Neural cell (in vitro differentiated cells): Measurements from ENCODE around the gene SLC8A1. TPM values are rescaled to one million over a fixed set of nuclear protein-coding genes. Genes with fewer than 3 reads are reported as not detected.

ENCODE experiments used
- H2AFZ ChIP-seq: fragments of 200-600, 300-800 bp; sonication (generic), shearing (Covaris generic); 2 replicates; pipeline ENCODE4 v1.6.0; 2014; ENCODE audit warnings: low read depth, mild to moderate bottlenecking, antibody characterized with exemption, low read length, moderate library complexity
- H3F3A ChIP-seq: fragments of 200-600 bp; shearing (Covaris generic); 2 replicates; pipeline ENCODE4 v1.6.1; 2016; ENCODE audit warnings: mild to moderate bottlenecking, moderate library complexity, mixed read lengths, antibody characterized with exemption, low read length; ENCODE audit not compliant: insufficient read depth, poor library complexity, severe bottlenecking
- H3K27ac ChIP-seq: fragments of 200-600, 300-800 bp; sonication (generic), shearing (Covaris generic); 2 replicates; pipeline ENCODE4 v1.5.1; 2014; ENCODE audit warnings: mild to moderate bottlenecking, low read length, moderate library complexity
- H3K27me3 ChIP-seq: fragments of 300-800, 200-600 bp; sonication (generic), shearing (Covaris generic); 2 replicates; pipeline ENCODE4 v1.6.0; 2014; ENCODE audit warnings: mild to moderate bottlenecking, low read depth, low read length, moderate library complexity; ENCODE audit not compliant: insufficient read depth
- H3K36me3 ChIP-seq: fragments of 300-800, 200-600 bp; sonication (generic), shearing (Covaris generic); 2 replicates; pipeline ENCODE4 v1.5.1; 2014; ENCODE audit warnings: mild to moderate bottlenecking, antibody characterized with exemption, low read length, moderate library complexity; ENCODE audit not compliant: insufficient read depth
- H3K4me2 ChIP-seq: fragments of 300-800, 200-600 bp; sonication (generic), shearing (Covaris generic); 2 replicates; pipeline ENCODE4 v1.6.0; 2014; ENCODE audit warnings: mild to moderate bottlenecking, low read length
- H3K4me3 ChIP-seq: fragments of 300-800, 200-600 bp; sonication (generic), shearing (Covaris generic); 2 replicates; pipeline ENCODE4 v1.5.1; 2014; ENCODE audit warnings: mild to moderate bottlenecking, low read length, moderate library complexity
- H3K79me2 ChIP-seq: fragments of 200-600 bp; shearing (Covaris generic); replicated peaks from 2 replicates; pipeline ENCODE4 v1.6.0; 2014; ENCODE audit warnings: mild to moderate bottlenecking, low read length, moderate library complexity; ENCODE audit not compliant: insufficient read depth
- H3K9ac ChIP-seq: fragments of 300-800, 200-600 bp; sonication (generic), shearing (Covaris generic); 2 replicates; pipeline ENCODE4 v1.6.1; 2016; ENCODE audit warnings: mild to moderate bottlenecking, low read length, mixed read lengths
- H3K9me2 ChIP-seq: fragments of 200-600 bp; shearing (Covaris generic); 2 replicates; pipeline ENCODE4 v1.6.1; 2016; ENCODE audit warnings: mild to moderate bottlenecking, low read length, mixed read lengths; ENCODE audit not compliant: insufficient read depth
- H3K9me3 ChIP-seq: fragments of 200-600, 300-800 bp; sonication (generic), shearing (Covaris generic); 2 replicates; pipeline ENCODE4 v1.6.1; 2016; ENCODE audit warnings: mild to moderate bottlenecking, mixed run types, low read length, moderate library complexity, mixed read lengths
- H4K20me1 ChIP-seq: fragments of 200-600 bp; shearing (Covaris generic); 2 replicates; pipeline ENCODE4 v1.6.1; 2016; ENCODE audit warnings: mild to moderate bottlenecking, mixed run types; ENCODE audit not compliant: insufficient read depth
- CTCF ChIP-seq: fragments of 450-650 bp; IDR thresholded peaks from 2 replicates; pipeline ENCODE4 v1.5.1; 2014; ENCODE audit warnings: antibody characterized with exemption, mild to moderate bottlenecking, moderate library complexity; ENCODE audit not compliant: poor library complexity, severe bottlenecking
- EP300 ChIP-seq: fragments of 450-650 bp; conservative IDR thresholded peaks from 2 replicates; pipeline ENCODE4 v1.6.1; 2014; ENCODE audit warnings: antibody characterized with exemption, mild to moderate bottlenecking, moderate library complexity; ENCODE audit not compliant: poor library complexity, severe bottlenecking
- EZH2 ChIP-seq: fragments of 200-600, 300-800 bp; shearing (Covaris generic), sonication (generic); IDR thresholded peaks from 2 replicates; pipeline ENCODE4 v1.6.1; 2014; ENCODE audit warnings: antibody characterized with exemption, low read length, borderline replicate concordance, mild to moderate bottlenecking; ENCODE audit not compliant: insufficient read depth, poor library complexity, severe bottlenecking
- MXI1 ChIP-seq: fragments of 450-650 bp; conservative IDR thresholded peaks from 2 replicates; pipeline ENCODE4 v1.6.1; 2014; ENCODE audit warnings: antibody characterized with exemption, mild to moderate bottlenecking; ENCODE audit not compliant: poor library complexity, severe bottlenecking
- POLR2AphosphoS5 ChIP-seq: IDR thresholded peaks from 2 replicates; pipeline ENCODE4 v1.6.1; 2012
- RAD21 ChIP-seq: fragments of 450-650 bp; conservative IDR thresholded peaks from 2 replicates; pipeline ENCODE4 v1.6.1; 2014; ENCODE audit warnings: antibody characterized with exemption, mild to moderate bottlenecking, moderate library complexity
- REST ChIP-seq: IDR thresholded peaks from 2 replicates; pipeline ENCODE4 v1.6.1; 2012; ENCODE audit warnings: borderline replicate concordance
- SMC3 ChIP-seq: fragments of 450-650 bp; conservative IDR thresholded peaks from 2 replicates; pipeline ENCODE4 v1.6.1; 2014; ENCODE audit warnings: antibody characterized with exemption, mild to moderate bottlenecking, moderate library complexity; ENCODE audit not compliant: poor library complexity
- TAF1 ChIP-seq: IDR thresholded peaks from 2 replicates; pipeline ENCODE4 v1.6.1; 2012; ENCODE audit warnings: low read depth
- polyA plus RNA-seq: library from polyadenylated mRNA; depleted of rRNA; stranded (reverse); fragments of >200 nt; gene quantifications from 2 replicates; pipeline ENCODE4 v1.2.3, GENCODE V29; 2014

SLC8A1 gene
- polyA plus RNA-seq, 1 donor from 2014 or later = 18.7 TPM

GRCh38 chr2:40273734-40274182 lies 178.1 kb downstream of the SLC8A1 start:
- no peaks in the 10 kb centered on the region for H3K27me3 ChIP-seq
- H3K9me3 ChIP-seq = no peaks in the 10 kb centered on the region
- no peaks in the 10 kb centered on the region for H3K36me3 ChIP-seq
- no peak overlapping the region for H3K4me3 ChIP-seq
- H3K9me2 ChIP-seq = no peaks in the 10 kb centered on the region
- no peak overlapping the region for H3K27ac ChIP-seq
- H3K9ac ChIP-seq = no peak overlapping the region
- H4K20me1 ChIP-seq = no peaks in the 10 kb centered on the region
- H3K79me2 ChIP-seq = no peaks in the 10 kb centered on the region
- TF ChIP-seq REST (no peak), MXI1 (no peak), CTCF (no peak), EZH2 (no peak), RAD21 (no peak), TAF1 (no peak), SMC3 (no peak), EP300 (no peak), POLR2AphosphoS5 (no peak)
- H3F3A ChIP-seq = no peaks in the 10 kb centered on the region
- no peak overlapping the region for H2AFZ ChIP-seq
- no peak overlapping the region for H3K4me2 ChIP-seq

GRCh38 chr2:40271094-40271493 lies 180.8 kb downstream of the SLC8A1 start:
- Histone ChIP-seq H4K20me1 (no peaks in the 10 kb centered on the region), H2AFZ (no peak overlapping the region), H3K4me2 (no peak overlapping the region), H3K4me3 (no peak overlapping the region), H3K27me3 (no peaks in the 10 kb centered on the region), H3K9me2 (no peaks in the 10 kb centered on the region), H3K9me3 (no peaks in the 10 kb centered on the region), H3F3A (no peaks in the 10 kb centered on the region), H3K36me3 (no peaks in the 10 kb centered on the region), H3K27ac (no peak overlapping the region), H3K9ac (no peak overlapping the region), H3K79me2 (no peaks in the 10 kb centered on the region)
- no peak for TF ChIP-seq RAD21
- no peak for TF ChIP-seq CTCF
- no peak for TF ChIP-seq SMC3
- no peak for TF ChIP-seq TAF1
- no peak for TF ChIP-seq EP300
- no peak for TF ChIP-seq POLR2AphosphoS5
- TF ChIP-seq REST = no peak
- TF ChIP-seq MXI1 = no peak
- no peak for TF ChIP-seq EZH2
